SU-DHL-6 (cell line): ENCODE data around the gene CCND2.

Experiments used
- H2AFZ ChIP-seq: fragments of 200-600 bp; sonication (generic); 2 replicates; pipeline ENCODE4 v1.6.1; 2014; ENCODE audit warnings: low read depth, mild to moderate bottlenecking, moderate library complexity, mixed read lengths, antibody characterized with exemption, low read length; ENCODE audit not compliant: severe bottlenecking
- H3F3A ChIP-seq: fragments of 200-600 bp; shearing (Covaris generic); 2 replicates; pipeline ENCODE4 v1.6.0; 2016; ENCODE audit warnings: antibody characterized with exemption, mild to moderate bottlenecking; ENCODE audit not compliant: insufficient read depth
- H3K27ac ChIP-seq: fragments of 200-600 bp; sonication (generic); 2 replicates; pipeline ENCODE4 v1.5.1; 2016; ENCODE audit warnings: low read depth, mild to moderate bottlenecking, low read length, moderate library complexity, mixed read lengths
- H3K27me3 ChIP-seq: fragments of 200-600 bp; sonication (generic), shearing (Covaris generic); 2 replicates; pipeline ENCODE4 v1.6.0; 2014; ENCODE audit warnings: mild to moderate bottlenecking, low read length
- H3K36me3 ChIP-seq: fragments of 200-600 bp; sonication (generic); 2 replicates; pipeline ENCODE4 v1.6.1; 2014; ENCODE audit warnings: mild to moderate bottlenecking, low read length, mixed read lengths
- H3K4me2 ChIP-seq: fragments of 300-600, 200-600 bp; shearing (Covaris generic), sonication (generic); 2 replicates; pipeline ENCODE4 v1.6.0; 2014; ENCODE audit warnings: low read length, low read depth, mild to moderate bottlenecking; ENCODE audit not compliant: poor library complexity, severe bottlenecking
- H3K4me3 ChIP-seq: fragments of 200-600 bp; sonication (generic); 2 replicates; pipeline ENCODE4 v1.5.1; 2014; ENCODE audit warnings: antibody characterized with exemption, low read length, mild to moderate bottlenecking, mixed read lengths; ENCODE audit not compliant: insufficient read depth, poor library complexity, severe bottlenecking
- H3K79me2 ChIP-seq: fragments of 200-600 bp; sonication (generic); 2 replicates; pipeline ENCODE4 v1.6.1; 2014; ENCODE audit warnings: mild to moderate bottlenecking, low read length, moderate library complexity; ENCODE audit not compliant: insufficient read depth
- H3K9ac ChIP-seq: fragments of 200-600 bp; sonication (generic); 2 replicates; pipeline ENCODE4 v1.7.0; 2014; ENCODE audit warnings: mild to moderate bottlenecking, low read length
- H3K9me2 ChIP-seq: fragments of 200-600 bp; sonication (generic); replicated peaks from 2 replicates; pipeline ENCODE4 v1.6.1; 2014; ENCODE audit warnings: low read length; ENCODE audit not compliant: insufficient read depth
- H3K9me3 ChIP-seq: fragments of 200-600 bp; sonication (generic); 2 replicates; pipeline ENCODE4 v1.6.1; 2014; ENCODE audit warnings: low read length, mixed read lengths; ENCODE audit not compliant: insufficient read depth
- H4K20me1 ChIP-seq: fragments of 200-600 bp; sonication (generic); 2 replicates; pipeline ENCODE4 v1.6.1; 2014; ENCODE audit warnings: low read depth, mild to moderate bottlenecking, antibody characterized with exemption, low read length, moderate library complexity, mixed read lengths
- EZH2phosphoT487 ChIP-seq: fragments of 200-600 bp; sonication (generic), shearing (Covaris generic); conservative IDR thresholded peaks from 2 replicates; pipeline ENCODE4 v1.6.1; 2018; ENCODE audit warnings: mild to moderate bottlenecking, antibody characterized with exemption, low read length, moderate library complexity, mixed read lengths
- TF ChIP-seq, protein P1 (sequence below): fragments of 200-600 bp; sonication (generic); IDR thresholded peaks from one replicate; pipeline ENCODE4 v1.5.1; 2017; ENCODE audit warnings: antibody characterized with exemption, mild to moderate bottlenecking, low read length, moderate library complexity; ENCODE audit not compliant: insufficient read depth, poor library complexity, severe bottlenecking

CCND2 gene

DNA sequence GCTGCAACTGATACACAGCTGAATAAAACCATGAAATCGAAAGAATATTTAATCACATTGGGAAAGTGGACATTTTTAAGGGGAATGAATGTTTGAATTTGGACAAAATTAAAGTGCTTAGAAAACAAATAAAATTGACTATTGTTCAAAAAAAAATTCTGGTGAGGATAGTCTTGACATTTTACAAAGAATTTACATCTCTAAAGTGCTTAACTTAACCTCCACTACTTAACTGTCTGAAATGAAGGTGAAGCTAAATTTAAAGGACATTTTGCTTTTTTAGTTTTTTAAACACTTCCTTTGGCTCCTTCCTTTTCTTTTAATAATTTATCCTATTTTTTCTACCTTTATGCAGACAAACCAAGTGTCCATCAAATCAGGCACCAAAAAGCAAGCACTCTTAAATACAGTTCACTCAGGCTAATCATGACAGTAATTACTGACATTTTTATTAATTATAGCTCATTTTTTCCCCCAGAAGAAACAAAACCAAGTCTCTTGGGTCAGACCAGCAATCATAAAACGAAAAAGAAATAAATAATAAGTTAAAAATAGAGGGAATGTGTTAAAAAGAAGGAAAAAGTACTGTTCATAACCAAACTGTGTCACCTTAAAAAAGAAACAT lies 5.7 kb upstream of the CCND2 start:
- H3K9me3 ChIP-seq: no peaks in the 10 kb centered on the region
- TF ChIP-seq EZH2phosphoT487: no peak
- TF ChIP-seq, protein P1, sequence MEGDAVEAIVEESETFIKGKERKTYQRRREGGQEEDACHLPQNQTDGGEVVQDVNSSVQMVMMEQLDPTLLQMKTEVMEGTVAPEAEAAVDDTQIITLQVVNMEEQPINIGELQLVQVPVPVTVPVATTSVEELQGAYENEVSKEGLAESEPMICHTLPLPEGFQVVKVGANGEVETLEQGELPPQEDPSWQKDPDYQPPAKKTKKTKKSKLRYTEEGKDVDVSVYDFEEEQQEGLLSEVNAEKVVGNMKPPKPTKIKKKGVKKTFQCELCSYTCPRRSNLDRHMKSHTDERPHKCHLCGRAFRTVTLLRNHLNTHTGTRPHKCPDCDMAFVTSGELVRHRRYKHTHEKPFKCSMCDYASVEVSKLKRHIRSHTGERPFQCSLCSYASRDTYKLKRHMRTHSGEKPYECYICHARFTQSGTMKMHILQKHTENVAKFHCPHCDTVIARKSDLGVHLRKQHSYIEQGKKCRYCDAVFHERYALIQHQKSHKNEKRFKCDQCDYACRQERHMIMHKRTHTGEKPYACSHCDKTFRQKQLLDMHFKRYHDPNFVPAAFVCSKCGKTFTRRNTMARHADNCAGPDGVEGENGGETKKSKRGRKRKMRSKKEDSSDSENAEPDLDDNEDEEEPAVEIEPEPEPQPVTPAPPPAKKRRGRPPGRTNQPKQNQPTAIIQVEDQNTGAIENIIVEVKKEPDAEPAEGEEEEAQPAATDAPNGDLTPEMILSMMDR: no peak
- H3F3A ChIP-seq: no peaks in the 10 kb centered on the region
- H3K27ac ChIP-seq: no peak overlapping the region
- H3K9ac ChIP-seq: no peak overlapping the region
- H3K27me3 ChIP-seq: peaks cover 4% of the 10 kb centered on the region; the same call in 1 of the 2 replicates
- no peaks in the 10 kb centered on the region for H3K79me2 ChIP-seq
- H3K36me3 ChIP-seq: no peaks in the 10 kb centered on the region
- no peak overlapping the region for H3K4me2 ChIP-seq
- H3K9me2 ChIP-seq: no peaks in the 10 kb centered on the region
- H3K4me3 ChIP-seq: no peak overlapping the region
- no peak overlapping the region for H2AFZ ChIP-seq
- H4K20me1 ChIP-seq: no peaks in the 10 kb centered on the region

- Histone ChIP-seq H3K4me3 (peak overlapping the region; percentile 52), H3K9me3 (no peaks in the 10 kb centered on the region), H2AFZ (no peak overlapping the region), H3K4me2 (peak overlapping the region; percentile 74), H3K27ac (no peak overlapping the region), H3K79me2 (no peaks in the 10 kb centered on the region), H4K20me1 (no peaks in the 10 kb centered on the region), H3K9me2 (no peaks in the 10 kb centered on the region), H3K27me3 (peaks cover 4% of the 10 kb centered on the region; the same call in 1 of the 2 replicates), H3K9ac (peak overlapping the region; percentile 2; the same call in 1 of the 2 replicates), H3F3A (no peaks in the 10 kb centered on the region), H3K36me3 (no peaks in the 10 kb centered on the region)
- TF ChIP-seq, protein P1: no peak
- 0 out of 2 replicates have a peak, but pooled peaks have one; percentile 17 for TF ChIP-seq EZH2phosphoT487
Observed at GRCh38 chr12:4268329-4269181, 5.0 kb upstream of the CCND2 start.

GRCh38 chr12:4269279-4269991 lies 4.1 kb upstream of the CCND2 start:
- Histone ChIP-seq H3K79me2 (no peaks in the 10 kb centered on the region), H3K9ac (peak overlapping the region; percentile 24; the same call in 1 of the 2 replicates), H3K4me3 (peak overlapping the region; percentile 52), H3F3A (no peaks in the 10 kb centered on the region), H3K9me3 (no peaks in the 10 kb centered on the region), H2AFZ (peak overlapping the region; percentile 18), H3K9me2 (no peaks in the 10 kb centered on the region), H3K27ac (no peak overlapping the region), H3K27me3 (peaks cover 4% of the 10 kb centered on the region; the same call in 1 of the 2 replicates), H3K36me3 (no peaks in the 10 kb centered on the region), H3K4me2 (peak overlapping the region; percentile 74), H4K20me1 (no peaks in the 10 kb centered on the region)
- no peak for TF ChIP-seq EZH2phosphoT487
- TF ChIP-seq, protein P1: no peak
